ENCODE results near the gene GRK2. TPM values are rescaled to one million over a fixed set of nuclear protein-coding genes. Genes with fewer than 3 reads are reported as not detected.

Gene GRK2
- total and polyA plus RNA-seq, 2 of the 13 experiments (the other 11 are each of a cell fraction or from before 2014, with no cell fraction given): 31.3 to 42.4 TPM

- TF ChIP-seq TRAFD1 (CRISPR knock-in tag; IDR thresholded peaks at IDR 0.05; ENCODE audit: borderline replicate concordance) (no peak), KMT2B (CRISPR knock-in tag; IDR thresholded peaks at IDR 0.05) (no peak; the same call in 1 of the 2 replicates), ETV6 (CRISPR knock-in tag; conservative IDR thresholded peaks at IDR 0.05) (0 out of 2 replicates have a peak, but pooled peaks have one; percentile 8), ZNF616 (CRISPR knock-in tag; IDR thresholded peaks at IDR 0.05; ENCODE audit: low read depth) (no peak; the same call in 1 of the 2 replicates), TAF1 (CRISPR knock-in tag; IDR thresholded peaks at IDR 0.05) (no peak), HDAC6 (IDR thresholded peaks at IDR 0.05; ENCODE audit: low read depth, low read length) (no peak), KAT8 (CRISPR knock-in tag; IDR thresholded peaks at IDR 0.05) (no peak), POLR2AphosphoS5 (IDR thresholded peaks at IDR 0.05; ENCODE audit: low read depth, low read length) (no peak), JUNB (CRISPR knock-in tag; IDR thresholded peaks at IDR 0.05; ENCODE audit: borderline replicate concordance) (no peak), SP5 (CRISPR knock-in tag; IDR thresholded peaks at IDR 0.05; ENCODE audit: borderline replicate concordance, low read depth) (no peak), BORCS8-MEF2B (CRISPR knock-in tag; IDR thresholded peaks at IDR 0.05) (no peak), ZNF816 (CRISPR knock-in tag; IDR thresholded peaks at IDR 0.05; ENCODE audit: borderline replicate concordance) (no peak), FOXP1 (IDR thresholded peaks at IDR 0.05) (no peak), FOXP1 (CRISPR knock-in tag; IDR thresholded peaks at IDR 0.05) (no peak), GATAD1 (CRISPR knock-in tag; IDR thresholded peaks at IDR 0.05) (no peak), ZNF510 (CRISPR knock-in tag; IDR thresholded peaks at IDR 0.05; ENCODE audit: low read depth) (no peak)
- TF ChIP-seq, protein P1, sequence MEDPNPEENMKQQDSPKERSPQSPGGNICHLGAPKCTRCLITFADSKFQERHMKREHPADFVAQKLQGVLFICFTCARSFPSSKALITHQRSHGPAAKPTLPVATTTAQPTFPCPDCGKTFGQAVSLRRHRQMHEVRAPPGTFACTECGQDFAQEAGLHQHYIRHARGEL (CRISPR knock-in tag; IDR thresholded peaks at IDR 0.05): no peak
- TF ChIP-seq, protein P2, sequence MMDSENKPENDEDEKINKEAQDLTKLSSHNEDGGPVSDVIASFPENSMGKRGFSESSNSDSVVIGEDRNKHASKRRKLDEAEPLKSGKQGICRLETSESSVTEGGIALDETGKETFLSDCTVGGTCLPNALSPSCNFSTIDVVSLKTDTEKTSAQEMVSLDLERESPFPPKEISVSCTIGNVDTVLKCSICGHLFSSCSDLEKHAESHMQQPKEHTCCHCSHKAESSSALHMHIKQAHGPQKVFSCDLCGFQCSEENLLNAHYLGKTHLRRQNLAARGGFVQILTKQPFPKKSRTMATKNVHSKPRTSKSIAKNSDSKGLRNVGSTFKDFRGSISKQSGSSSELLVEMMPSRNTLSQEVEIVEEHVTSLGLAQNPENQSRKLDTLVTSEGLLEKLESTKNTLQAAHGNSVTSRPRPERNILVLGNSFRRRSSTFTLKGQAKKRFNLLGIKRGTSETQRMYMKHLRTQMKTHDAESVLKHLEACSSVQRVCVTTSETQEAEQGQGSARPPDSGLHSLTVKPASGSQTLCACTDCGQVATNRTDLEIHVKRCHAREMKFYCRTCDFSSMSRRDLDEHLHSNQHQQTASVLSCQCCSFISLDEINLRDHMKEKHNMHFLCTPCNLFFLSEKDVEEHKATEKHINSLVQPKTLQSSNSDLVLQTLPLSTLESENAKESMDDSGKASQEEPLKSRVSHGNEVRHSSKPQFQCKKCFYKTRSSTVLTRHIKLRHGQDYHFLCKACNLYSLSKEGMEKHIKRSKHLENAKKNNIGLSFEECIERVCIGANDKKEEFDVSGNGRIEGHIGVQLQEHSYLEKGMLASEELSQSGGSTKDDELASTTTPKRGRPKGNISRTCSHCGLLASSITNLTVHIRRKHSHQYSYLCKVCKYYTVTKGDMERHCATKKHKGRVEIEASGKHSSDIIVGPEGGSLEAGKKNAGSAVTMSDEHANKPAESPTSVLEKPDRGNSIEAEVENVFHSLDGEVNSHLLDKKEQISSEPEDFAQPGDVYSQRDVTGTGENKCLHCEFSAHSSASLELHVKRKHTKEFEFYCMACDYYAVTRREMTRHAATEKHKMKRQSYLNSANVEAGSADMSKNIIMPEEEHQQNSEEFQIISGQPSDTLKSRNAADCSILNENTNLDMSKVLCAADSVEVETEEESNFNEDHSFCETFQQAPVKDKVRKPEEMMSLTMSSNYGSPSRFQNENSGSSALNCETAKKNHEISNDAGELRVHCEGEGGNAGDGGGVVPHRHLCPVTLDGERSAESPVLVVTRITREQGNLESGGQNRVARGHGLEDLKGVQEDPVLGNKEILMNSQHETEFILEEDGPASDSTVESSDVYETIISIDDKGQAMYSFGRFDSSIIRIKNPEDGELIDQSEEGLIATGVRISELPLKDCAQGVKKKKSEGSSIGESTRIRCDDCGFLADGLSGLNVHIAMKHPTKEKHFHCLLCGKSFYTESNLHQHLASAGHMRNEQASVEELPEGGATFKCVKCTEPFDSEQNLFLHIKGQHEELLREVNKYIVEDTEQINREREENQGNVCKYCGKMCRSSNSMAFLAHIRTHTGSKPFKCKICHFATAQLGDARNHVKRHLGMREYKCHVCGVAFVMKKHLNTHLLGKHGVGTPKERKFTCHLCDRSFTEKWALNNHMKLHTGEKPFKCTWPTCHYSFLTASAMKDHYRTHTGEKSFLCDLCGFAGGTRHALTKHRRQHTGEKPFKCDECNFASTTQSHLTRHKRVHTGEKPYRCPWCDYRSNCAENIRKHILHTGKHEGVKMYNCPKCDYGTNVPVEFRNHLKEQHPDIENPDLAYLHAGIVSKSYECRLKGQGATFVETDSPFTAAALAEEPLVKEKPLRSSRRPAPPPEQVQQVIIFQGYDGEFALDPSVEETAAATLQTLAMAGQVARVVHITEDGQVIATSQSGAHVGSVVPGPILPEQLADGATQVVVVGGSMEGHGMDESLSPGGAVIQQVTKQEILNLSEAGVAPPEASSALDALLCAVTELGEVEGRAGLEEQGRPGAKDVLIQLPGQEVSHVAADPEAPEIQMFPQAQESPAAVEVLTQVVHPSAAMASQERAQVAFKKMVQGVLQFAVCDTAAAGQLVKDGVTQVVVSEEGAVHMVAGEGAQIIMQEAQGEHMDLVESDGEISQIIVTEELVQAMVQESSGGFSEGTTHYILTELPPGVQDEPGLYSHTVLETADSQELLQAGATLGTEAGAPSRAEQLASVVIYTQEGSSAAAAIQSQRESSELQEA (CRISPR knock-in tag; IDR thresholded peaks at IDR 0.05; ENCODE audit: not compliant biosample characterization): peak; percentile 86
- TF ChIP-seq, protein P3, sequence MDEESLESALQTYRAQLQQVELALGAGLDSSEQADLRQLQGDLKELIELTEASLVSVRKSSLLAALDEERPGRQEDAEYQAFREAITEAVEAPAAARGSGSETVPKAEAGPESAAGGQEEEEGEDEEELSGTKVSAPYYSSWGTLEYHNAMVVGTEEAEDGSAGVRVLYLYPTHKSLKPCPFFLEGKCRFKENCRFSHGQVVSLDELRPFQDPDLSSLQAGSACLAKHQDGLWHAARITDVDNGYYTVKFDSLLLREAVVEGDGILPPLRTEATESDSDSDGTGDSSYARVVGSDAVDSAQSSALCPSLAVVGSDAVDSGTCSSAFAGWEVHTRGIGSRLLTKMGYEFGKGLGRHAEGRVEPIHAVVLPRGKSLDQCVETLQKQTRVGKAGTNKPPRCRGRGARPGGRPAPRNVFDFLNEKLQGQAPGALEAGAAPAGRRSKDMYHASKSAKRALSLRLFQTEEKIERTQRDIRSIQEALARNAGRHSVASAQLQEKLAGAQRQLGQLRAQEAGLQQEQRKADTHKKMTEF (CRISPR knock-in tag; IDR thresholded peaks at IDR 0.05): no peak; the same call in 1 of the 2 replicates
These were observed 51.7 kb downstream of the GRK2 start (continued) for GRCh38 chr11:67317888-67318555.

All from HepG2 (cell line).